Stomach (tissue), 9 donors: Measurements from ENCODE around the gene LRMDA. TPM values are rescaled to one million over a fixed set of nuclear protein-coding genes. Genes with fewer than 3 reads are reported as not detected.

ENCODE experiments used
- DNase-seq, 2 donors: peaks; one replicate each; pipeline versions ENCODE4 v3.0.0 to v3.0.0-alpha.2; 2013 to 2019
- H3K27ac ChIP-seq, 5 donors: fragments of 200-600 bp in 4 of 5; sonication (generic) in 4 of 5; one replicate each; pipeline ENCODE4 v1.5.1; 2013 to 2019; ENCODE audit warnings: mild to moderate bottlenecking in 1 of 5, moderate library complexity in 1 of 5
- H3K27me3 ChIP-seq, 3 donors: fragments of 200-600 bp; sonication (generic); one replicate each; pipeline ENCODE4 v1.5.1; 2017 to 2019; ENCODE audit warnings: mixed run types in 1 of 3
- H3K36me3 ChIP-seq, 4 donors: fragments of 200-600 bp; sonication (generic); 1 replicate in 3 of 4; 2 replicates in 1 of 4; pipeline ENCODE4 v1.5.1; 2016 to 2019
- H3K4me1 ChIP-seq, 4 donors: fragments of 200-600 bp; sonication (generic); one replicate each; pipeline ENCODE4 v1.5.1; 2016 to 2019
- H3K4me3 ChIP-seq, 4 donors: fragments of 200-600 bp; sonication (generic) in 3 of 4; one replicate each; pipeline ENCODE4 v1.5.1; 2016 to 2019; ENCODE audit warnings: mild to moderate bottlenecking in 1 of 4
- H3K9me3 ChIP-seq, 4 donors: fragments of 200-600 bp; sonication (generic); one replicate each; pipeline ENCODE4 v1.5.1; 2016 to 2019
- EP300 ChIP-seq: sonication (generic); formaldehyde crosslinking; IDR thresholded peaks from one replicate; pipeline ENCODE4 v1.6.1; 2017; ENCODE audit warnings: antibody characterized with exemption
- POLR2A ChIP-seq, 4 donors: fragments of 450-650 bp; IDR thresholded peaks; one replicate each; pipeline ENCODE4 v1.6.1; 2016; ENCODE audit warnings: antibody characterized with exemption in 4 of 4, control low read depth in 2 of 4, mild to moderate bottlenecking in 1 of 4, moderate library complexity in 1 of 4
- POLR2AphosphoS5 ChIP-seq, 3 donors: sonication (generic); formaldehyde crosslinking; IDR thresholded peaks; one replicate each; pipeline ENCODE4 v1.6.1; 2016; ENCODE audit warnings: antibody characterized with exemption in 3 of 3
- WGBS, 5 donors: extraction: QIAGEN DNeasy Blood & Tissue Kit in 3 of 5; methylation state at CpG; one replicate each; pipeline versions ENCODE4 v1.1.5 to v1.1.7; 2013 to 2018; 5-methylcytosine and 5-hydroxymethylcytosine counted together
- intact Hi-C: fragments of 100-400 bp; cut with DNase I; formaldehyde crosslinking; loops from one replicate; pipeline ENCODE4 v1.15.1; 2023; ENCODE audit warnings: low total_unique reads
- polyA plus RNA-seq, 3 donors: library from polyadenylated mRNA; stranded (reverse); fragments of 200-250 nt; gene quantifications; one replicate each; pipeline ENCODE4 v1.2.3, GENCODE V29; 2013
- total RNA-seq, 5 donors: library from RNA; depleted of rRNA; stranded (reverse); fragments of >200 nt; gene quantifications; one replicate each; pipeline versions ENCODE4 v1.1.0 to v1.2.3, GENCODE V29; 2014 to 2016
- TF ChIP-seq, protein P1 (sequence below), 7 experiments: fragments of 450-650 bp in 4 of 7; fragments of 200-600 bp in 3 of 7; sonication (generic) in 3 of 7; IDR thresholded peaks; one replicate each; pipeline ENCODE4 v1.5.1; 2016 to 2019; ENCODE audit warnings: antibody characterized with exemption in 7 of 7, control low read depth in 2 of 7, mild to moderate bottlenecking in 1 of 7
- donor health status: healthy with polysubstance abuse.
- donor health status: Bipolar disorder and iron deficiency.
- donor health status: healthy.

Gene LRMDA
- total and polyA plus RNA-seq, 8 donors, result 1.3 to 30.2 (median 13.6) TPM; not detected in 1

GRCh38 chr10:75497997-75498883, 66.8 kb downstream of the LRMDA start:
- WGBS, 5 donors, result 55 to 76% (median 68%) methylated on average over 15 of the region's 15 CpGs
- no peaks in the 10 kb centered on the region for H3K36me3 ChIP-seq
- no peak overlapping the region for H3K4me3 ChIP-seq
- no peaks in the 10 kb centered on the region for H3K9me3 ChIP-seq
- peaks cover 0 to 15% (median 7%) of the 10 kb centered on the region in 4 donors for H3K4me1 ChIP-seq
- no peaks in the 10 kb centered on the region for H3K27me3 ChIP-seq
- TF ChIP-seq POLR2AphosphoS5 (IDR thresholded peaks at IDR 0.05), result peak in 1 of 3 donors; percentile 50
- TF ChIP-seq, protein P1, sequence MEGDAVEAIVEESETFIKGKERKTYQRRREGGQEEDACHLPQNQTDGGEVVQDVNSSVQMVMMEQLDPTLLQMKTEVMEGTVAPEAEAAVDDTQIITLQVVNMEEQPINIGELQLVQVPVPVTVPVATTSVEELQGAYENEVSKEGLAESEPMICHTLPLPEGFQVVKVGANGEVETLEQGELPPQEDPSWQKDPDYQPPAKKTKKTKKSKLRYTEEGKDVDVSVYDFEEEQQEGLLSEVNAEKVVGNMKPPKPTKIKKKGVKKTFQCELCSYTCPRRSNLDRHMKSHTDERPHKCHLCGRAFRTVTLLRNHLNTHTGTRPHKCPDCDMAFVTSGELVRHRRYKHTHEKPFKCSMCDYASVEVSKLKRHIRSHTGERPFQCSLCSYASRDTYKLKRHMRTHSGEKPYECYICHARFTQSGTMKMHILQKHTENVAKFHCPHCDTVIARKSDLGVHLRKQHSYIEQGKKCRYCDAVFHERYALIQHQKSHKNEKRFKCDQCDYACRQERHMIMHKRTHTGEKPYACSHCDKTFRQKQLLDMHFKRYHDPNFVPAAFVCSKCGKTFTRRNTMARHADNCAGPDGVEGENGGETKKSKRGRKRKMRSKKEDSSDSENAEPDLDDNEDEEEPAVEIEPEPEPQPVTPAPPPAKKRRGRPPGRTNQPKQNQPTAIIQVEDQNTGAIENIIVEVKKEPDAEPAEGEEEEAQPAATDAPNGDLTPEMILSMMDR (IDR thresholded peaks at IDR 0.05), result no peak
- no peak overlapping the region for H3K27ac ChIP-seq
- intact Hi-C loops, result no loop called here
- DNase-seq, result peak; percentile 29 to 65

- intact Hi-C loops, result no loop called here
- no peaks in the 10 kb centered on the region for H3K9me3 ChIP-seq
- H3K36me3 ChIP-seq, result no peaks in the 10 kb centered on the region
- H3K27ac ChIP-seq, result no peak overlapping the region
- no peak for DNase-seq
- no peaks in the 10 kb centered on the region for H3K27me3 ChIP-seq
- H3K4me3 ChIP-seq, result no peak overlapping the region
- TF ChIP-seq EP300, result no peak
- TF ChIP-seq POLR2AphosphoS5 (IDR thresholded peaks at IDR 0.05), result no peak
- TF ChIP-seq, protein P1 (IDR thresholded peaks at IDR 0.05), result no peak
- no peak for TF ChIP-seq POLR2A (IDR thresholded peaks at IDR 0.05)
- WGBS, 5 donors, result 70 to 87% (median 80%) methylated on average over 5 of the region's 5 CpGs
- H3K4me1 ChIP-seq, result peaks cover 0 to 15% (median 7%) of the 10 kb centered on the region in 4 donors
Measured at GRCh38 chr10:75498884-75499350, 67.5 kb downstream of the LRMDA start.

DNA sequence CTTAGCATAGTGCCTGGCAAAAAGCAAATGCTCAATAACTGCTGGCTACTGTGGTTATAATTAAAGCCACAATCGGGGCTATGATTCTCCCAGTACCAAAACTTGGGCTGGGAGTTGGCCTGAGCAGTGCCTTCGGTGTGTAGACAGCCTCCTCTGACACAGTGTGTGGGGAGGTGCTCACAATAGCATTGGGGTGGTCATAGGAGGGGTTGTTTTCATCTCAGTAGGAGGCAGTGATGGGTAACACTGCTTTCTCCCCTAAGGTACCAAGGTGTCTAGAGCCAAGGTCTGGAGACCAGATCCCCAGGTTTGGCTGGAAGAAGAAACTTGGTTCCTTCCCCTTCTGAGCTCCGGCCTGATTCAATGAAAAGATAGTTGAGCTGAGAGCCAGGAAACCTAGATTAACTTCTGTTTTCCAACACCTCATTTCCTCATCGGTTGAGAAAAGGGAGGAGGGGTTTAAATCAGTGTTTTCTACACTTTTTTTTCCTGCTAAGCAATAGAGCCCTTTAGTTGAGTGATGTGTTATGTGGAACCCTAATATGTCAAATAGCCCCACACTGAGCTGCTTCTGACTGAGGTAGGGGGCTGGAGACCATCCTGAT, 68.2 kb downstream of the LRMDA start:
- WGBS, 5 donors, result 60 to 67% (median 66%) methylated on average over 4 of the region's 4 CpGs
- H3K27ac ChIP-seq, result no peak overlapping the region
- no peak overlapping the region for H3K4me3 ChIP-seq

DNA sequence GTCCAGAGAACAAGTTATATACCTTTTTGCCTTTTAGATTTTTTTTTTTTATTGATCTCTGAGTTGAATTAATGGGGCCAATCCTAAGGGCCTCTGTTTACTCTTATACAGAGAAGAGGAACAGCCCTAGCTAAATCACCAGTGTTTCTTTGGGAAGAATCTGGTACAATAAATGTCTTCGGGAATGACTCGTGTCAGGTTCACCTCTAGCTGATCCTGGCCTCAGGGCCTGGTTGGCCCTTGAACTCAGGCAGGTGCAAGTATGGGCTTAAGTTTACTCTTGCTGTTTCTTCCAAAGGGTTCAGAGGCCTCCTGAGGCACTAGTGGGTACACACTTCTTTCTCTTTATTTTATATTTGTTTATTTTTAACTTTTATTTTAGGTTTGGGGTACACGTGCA, 71.0 kb downstream of the LRMDA start:
- DNase-seq, result no peak
- H3K27me3 ChIP-seq, result no peaks in the 10 kb centered on the region
- intact Hi-C loops, result no loop called here
- H3K9me3 ChIP-seq, result no peaks in the 10 kb centered on the region
- H3K4me1 ChIP-seq, result peaks cover 0 to 19% (median 8%) of the 10 kb centered on the region in 4 donors
- H3K36me3 ChIP-seq, result no peaks in the 10 kb centered on the region
- no peak overlapping the region for H3K27ac ChIP-seq
- TF ChIP-seq POLR2A (IDR thresholded peaks at IDR 0.05), result no peak
- no peak for TF ChIP-seq EP300
- TF ChIP-seq, protein P1 (IDR thresholded peaks at IDR 0.05), result no peak
- TF ChIP-seq POLR2AphosphoS5 (IDR thresholded peaks at IDR 0.05), result no peak
- WGBS, 5 donors, result 58 to 91% (median 83%) methylated on average over 3 of the region's 3 CpGs
- H3K4me3 ChIP-seq, result no peak overlapping the region

More for the DNA sequence above, 68.2 kb downstream of the LRMDA start:
- no peak for TF ChIP-seq EP300
- TF ChIP-seq, protein P1 (IDR thresholded peaks at IDR 0.05), result no peak
- TF ChIP-seq POLR2A (IDR thresholded peaks at IDR 0.05), result no peak
- TF ChIP-seq POLR2AphosphoS5 (IDR thresholded peaks at IDR 0.05), result no peak
- Histone ChIP-seq H3K36me3 (no peaks in the 10 kb centered on the region), H3K9me3 (no peaks in the 10 kb centered on the region), H3K27me3 (no peaks in the 10 kb centered on the region), H3K4me1 (peaks cover 0 to 15% (median 7%) of the 10 kb centered on the region in 4 donors)
- DNase-seq, result no peak
- intact Hi-C loops, result no loop called here
